ENCODE measurements around the gene CORO7.
"Not testable (repeated sequence)": the region's sequence is repeated elsewhere in the genome, so short reads cannot be mapped to it uniquely, and the experiment has no call there.

The CORO7 gene

DNA sequence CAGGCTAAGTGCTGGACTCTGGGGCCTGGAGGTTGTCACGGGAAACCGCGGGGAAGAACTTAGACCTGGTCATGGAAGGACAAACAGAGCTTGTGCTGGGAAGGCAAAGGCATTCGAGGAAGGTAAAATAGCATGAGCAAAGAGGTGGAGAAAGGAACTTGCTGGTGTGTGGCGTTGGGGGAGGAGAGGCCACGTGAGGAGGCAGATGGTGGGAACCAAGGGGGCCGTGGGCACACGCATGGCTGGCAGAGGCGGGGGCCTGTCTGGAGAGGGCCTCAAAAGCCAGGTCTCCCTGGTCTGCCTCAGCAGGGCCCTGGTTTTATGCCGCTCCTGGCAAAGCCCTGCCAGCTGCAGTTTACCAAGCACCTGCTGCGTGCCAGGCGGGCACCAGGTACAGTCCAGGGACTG, 15.3 kb downstream of the CORO7 start:
- H3K36me3 ChIP-seq (ENCODE audit: insufficient read depth, low read length): no peaks in the 10 kb centered on the region

DNA sequence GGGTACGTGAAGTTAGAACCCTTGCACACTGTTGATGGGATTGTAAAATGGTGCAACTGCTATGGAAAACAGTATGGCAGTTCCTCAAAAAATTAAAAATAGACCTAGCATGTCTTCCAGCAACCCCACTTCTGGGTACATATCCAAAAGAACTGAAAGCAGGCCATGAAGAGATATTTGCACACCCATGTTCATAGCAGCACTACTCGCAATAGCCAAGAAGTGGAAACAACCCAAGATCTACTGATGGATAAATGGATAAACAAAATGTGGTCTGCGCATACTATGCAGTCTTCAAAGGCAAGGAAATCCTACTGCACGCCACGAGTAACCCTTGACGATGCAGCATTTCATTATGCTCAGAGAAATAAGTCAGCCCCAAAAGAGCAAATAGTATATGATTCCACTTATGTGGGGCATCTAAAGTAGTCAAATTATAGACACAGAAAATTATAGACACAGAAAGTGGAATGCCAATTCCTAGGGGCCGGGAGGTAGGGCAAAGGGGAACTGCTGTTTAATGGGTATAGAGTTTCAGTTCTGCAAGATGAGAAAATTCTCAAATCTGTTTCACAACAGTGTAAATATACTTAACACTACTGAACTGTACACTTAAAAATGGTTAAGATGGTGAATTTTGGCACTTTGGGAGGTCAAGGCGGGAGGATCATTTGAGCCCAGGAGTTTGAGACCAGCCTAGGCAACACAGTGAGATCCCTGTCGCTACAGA, 17.2 kb downstream of the CORO7 start:
- no peaks in the 10 kb centered on the region for H3K36me3 ChIP-seq (ENCODE audit: insufficient read depth, low read length)
- H3K4me1 ChIP-seq (ENCODE audit: control insufficient read depth, insufficient read depth, low read length, unreplicated experiment): peaks cover 4% of the 10 kb centered on the region
- H3K27ac ChIP-seq (ENCODE audit: low read depth, low read length): no peak overlapping the region
- no peak overlapping the region for H3K4me3 ChIP-seq (ENCODE audit: low read depth, low read length)
- H2AFZ ChIP-seq (ENCODE audit: low read length, unreplicated experiment): no peak overlapping the region
- H3K79me2 ChIP-seq (ENCODE audit: control insufficient read depth, insufficient read depth, low read length, unreplicated experiment): no peaks in the 10 kb centered on the region
- H3K27me3 ChIP-seq (ENCODE audit: insufficient read depth, low read length): no peaks in the 10 kb centered on the region

More for the DNA sequence above, 15.3 kb downstream of the CORO7 start:
- no peak overlapping the region for H2AFZ ChIP-seq (ENCODE audit: low read length, unreplicated experiment)
- H3K79me2 ChIP-seq (ENCODE audit: control insufficient read depth, insufficient read depth, low read length, unreplicated experiment): no peaks in the 10 kb centered on the region
- H3K27me3 ChIP-seq (ENCODE audit: insufficient read depth, low read length): no peaks in the 10 kb centered on the region
- H3K27ac ChIP-seq (ENCODE audit: low read depth, low read length): no peak overlapping the region
- no peak overlapping the region for H3K4me3 ChIP-seq (ENCODE audit: low read depth, low read length)
- H3K4me1 ChIP-seq (ENCODE audit: control insufficient read depth, insufficient read depth, low read length, unreplicated experiment): peaks cover 4% of the 10 kb centered on the region

DNA sequence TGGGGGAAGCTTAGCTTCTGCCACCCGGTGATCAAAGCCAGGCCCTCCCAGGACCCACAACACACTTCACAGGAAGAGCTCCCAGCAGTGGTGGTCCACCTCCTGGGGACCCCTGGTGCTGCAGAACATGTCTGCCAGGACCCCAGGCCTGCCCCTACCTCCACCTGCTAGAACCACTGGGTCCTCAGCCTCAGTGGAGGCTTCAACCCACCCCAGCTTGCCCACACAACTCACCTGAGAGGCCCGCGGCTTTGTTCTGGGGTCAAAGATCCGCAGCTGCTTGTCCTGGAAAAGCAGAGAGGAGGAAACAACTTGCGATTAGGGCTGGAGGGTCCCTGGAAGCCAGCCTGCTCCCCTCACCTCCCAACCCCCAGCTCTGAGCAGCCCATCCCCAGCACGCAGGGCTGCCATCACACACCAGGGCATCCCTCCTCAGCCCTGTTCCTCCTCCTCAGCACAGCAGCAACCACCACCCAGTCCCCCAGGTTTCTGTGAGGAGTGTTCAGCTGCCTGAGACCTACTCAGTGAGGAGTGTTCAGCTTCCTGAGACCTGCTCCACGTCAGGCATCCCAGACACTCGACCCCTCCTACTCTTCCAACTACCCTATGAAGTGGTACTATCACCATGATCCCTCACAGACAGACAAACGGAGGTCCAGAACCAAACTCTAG, 21.2 kb downstream of the CORO7 start:
- H3K79me2 ChIP-seq (ENCODE audit: control insufficient read depth, insufficient read depth, low read length, unreplicated experiment): no peaks in the 10 kb centered on the region
- no peak overlapping the region for H3K27ac ChIP-seq (ENCODE audit: low read depth, low read length)
- no peak overlapping the region for H3K4me3 ChIP-seq (ENCODE audit: low read depth, low read length)
- peaks cover 18% of the 10 kb centered on the region for H3K4me1 ChIP-seq (ENCODE audit: control insufficient read depth, insufficient read depth, low read length, unreplicated experiment)
- no peaks in the 10 kb centered on the region for H3K27me3 ChIP-seq (ENCODE audit: insufficient read depth, low read length)
- no peaks in the 10 kb centered on the region for H3K36me3 ChIP-seq (ENCODE audit: insufficient read depth, low read length)
- H2AFZ ChIP-seq (ENCODE audit: low read length, unreplicated experiment): no peak overlapping the region

DNA sequence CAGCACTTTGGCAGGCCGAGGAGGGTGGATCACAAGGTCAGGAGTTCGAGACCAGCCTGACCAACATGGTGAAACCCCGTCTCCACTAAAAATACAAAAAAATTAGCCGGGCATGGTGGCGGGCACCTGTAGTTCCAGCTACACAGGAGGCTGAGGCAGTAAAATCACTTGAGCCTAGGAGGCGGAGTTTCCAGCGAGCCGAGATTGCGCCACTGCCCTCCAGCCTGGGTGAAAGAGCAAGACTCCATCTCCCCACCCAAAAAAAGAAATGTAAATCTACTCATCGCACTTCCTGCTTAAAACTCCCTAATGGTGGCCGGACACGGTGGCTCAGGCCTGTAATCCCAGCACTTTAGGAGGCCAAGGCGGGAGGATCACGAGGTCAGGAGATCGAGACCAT, 22.5 kb downstream of the CORO7 start:
- H3K79me2 ChIP-seq (ENCODE audit: control insufficient read depth, insufficient read depth, low read length, unreplicated experiment): not testable (repeated sequence)

DNA sequence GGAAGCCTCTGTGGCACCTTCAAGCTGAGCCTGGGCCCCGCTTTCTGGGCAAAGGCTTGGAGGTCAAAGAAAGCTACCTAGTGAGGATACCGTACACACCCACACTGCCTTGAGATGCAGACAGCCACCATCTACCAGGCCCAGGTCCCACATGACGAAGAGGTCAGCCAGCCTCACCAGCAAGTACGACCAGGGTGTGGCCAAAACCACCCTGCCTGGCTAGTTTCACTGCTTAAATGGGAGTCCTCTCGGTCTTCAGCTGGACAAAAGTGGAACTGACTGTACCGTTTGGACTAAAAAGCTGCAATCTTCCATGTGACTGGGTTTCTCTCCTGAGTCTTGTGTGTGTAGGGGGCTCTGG, 23.2 kb downstream of the CORO7 start:
- Histone ChIP-seq H3K27me3 (ENCODE audit: insufficient read depth, low read length) (no peaks in the 10 kb centered on the region), H2AFZ (ENCODE audit: low read length, unreplicated experiment) (no peak overlapping the region), H3K27ac (ENCODE audit: low read depth, low read length) (peak overlapping the region; percentile 49), H3K4me1 (ENCODE audit: control insufficient read depth, insufficient read depth, low read length, unreplicated experiment) (peaks cover 32% of the 10 kb centered on the region), H3K4me3 (ENCODE audit: low read depth, low read length) (no peak overlapping the region), H3K79me2 (ENCODE audit: control insufficient read depth, insufficient read depth, low read length, unreplicated experiment) (no peaks in the 10 kb centered on the region), H3K36me3 (ENCODE audit: insufficient read depth, low read length) (no peaks in the 10 kb centered on the region)

More for the DNA sequence above, 22.5 kb downstream of the CORO7 start:
- not testable (repeated sequence) for H3K27me3 ChIP-seq (ENCODE audit: insufficient read depth, low read length); H3K4me3 ChIP-seq (ENCODE audit: low read depth, low read length); H2AFZ ChIP-seq (ENCODE audit: low read length, unreplicated experiment); H3K27ac ChIP-seq (ENCODE audit: low read depth, low read length); H3K36me3 ChIP-seq (ENCODE audit: insufficient read depth, low read length)
- peaks cover 25% of the 10 kb centered on the region for H3K4me1 ChIP-seq (ENCODE audit: control insufficient read depth, insufficient read depth, low read length, unreplicated experiment)

DNA sequence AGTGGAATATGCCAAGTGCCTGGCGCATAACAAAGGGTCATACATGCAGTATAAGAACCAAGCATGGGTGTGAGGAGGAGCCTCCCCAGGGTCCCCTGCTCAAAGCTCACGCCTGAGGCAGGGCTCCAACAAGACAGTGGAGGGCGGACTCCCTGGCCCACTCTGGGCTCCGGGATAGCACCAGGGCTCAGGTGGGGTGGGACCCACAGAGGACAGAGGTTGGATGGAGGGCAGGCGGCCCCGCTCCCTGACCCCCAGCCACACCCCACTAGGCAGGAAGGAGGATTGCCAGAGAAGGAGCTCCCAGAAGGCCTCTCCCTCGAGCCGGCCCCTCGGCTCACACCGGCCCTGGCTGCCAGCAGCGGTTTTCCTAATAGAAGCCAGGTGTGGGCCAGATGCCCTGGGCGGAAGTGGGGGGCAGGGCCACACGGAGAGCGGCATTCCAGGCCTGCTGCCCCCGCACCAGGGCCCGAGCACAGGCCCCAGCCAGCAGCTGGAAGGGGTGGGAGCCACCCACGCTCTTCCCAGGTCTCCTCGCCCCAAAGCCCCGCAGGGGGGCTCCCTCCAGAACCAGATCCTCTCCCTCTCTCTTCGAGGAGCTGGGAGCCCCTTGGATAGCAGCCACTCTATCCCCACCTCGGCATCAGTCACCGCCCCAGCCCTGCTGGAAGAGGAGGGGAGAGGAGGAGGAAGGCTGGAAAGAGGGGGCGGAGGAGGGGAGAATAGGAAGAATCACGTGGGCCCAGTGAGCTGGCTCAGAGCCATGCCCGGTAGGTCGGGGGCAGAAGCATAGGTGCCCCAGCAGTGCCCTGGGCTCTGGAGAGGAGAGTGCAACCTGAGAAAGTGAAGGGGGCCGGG, 23.8 kb downstream of the CORO7 start:
- H2AFZ ChIP-seq (ENCODE audit: low read length, unreplicated experiment): no peak overlapping the region
- H3K36me3 ChIP-seq (ENCODE audit: insufficient read depth, low read length): no peaks in the 10 kb centered on the region
- H3K4me1 ChIP-seq (ENCODE audit: control insufficient read depth, insufficient read depth, low read length, unreplicated experiment): peaks cover 38% of the 10 kb centered on the region
- H3K79me2 ChIP-seq (ENCODE audit: control insufficient read depth, insufficient read depth, low read length, unreplicated experiment): no peaks in the 10 kb centered on the region
- H3K4me3 ChIP-seq (ENCODE audit: low read depth, low read length): no peak overlapping the region; the same call in 1 of the 2 replicates
- peak overlapping the region; percentile 49 for H3K27ac ChIP-seq (ENCODE audit: low read depth, low read length)
- H3K27me3 ChIP-seq (ENCODE audit: insufficient read depth, low read length): no peaks in the 10 kb centered on the region

DNA sequence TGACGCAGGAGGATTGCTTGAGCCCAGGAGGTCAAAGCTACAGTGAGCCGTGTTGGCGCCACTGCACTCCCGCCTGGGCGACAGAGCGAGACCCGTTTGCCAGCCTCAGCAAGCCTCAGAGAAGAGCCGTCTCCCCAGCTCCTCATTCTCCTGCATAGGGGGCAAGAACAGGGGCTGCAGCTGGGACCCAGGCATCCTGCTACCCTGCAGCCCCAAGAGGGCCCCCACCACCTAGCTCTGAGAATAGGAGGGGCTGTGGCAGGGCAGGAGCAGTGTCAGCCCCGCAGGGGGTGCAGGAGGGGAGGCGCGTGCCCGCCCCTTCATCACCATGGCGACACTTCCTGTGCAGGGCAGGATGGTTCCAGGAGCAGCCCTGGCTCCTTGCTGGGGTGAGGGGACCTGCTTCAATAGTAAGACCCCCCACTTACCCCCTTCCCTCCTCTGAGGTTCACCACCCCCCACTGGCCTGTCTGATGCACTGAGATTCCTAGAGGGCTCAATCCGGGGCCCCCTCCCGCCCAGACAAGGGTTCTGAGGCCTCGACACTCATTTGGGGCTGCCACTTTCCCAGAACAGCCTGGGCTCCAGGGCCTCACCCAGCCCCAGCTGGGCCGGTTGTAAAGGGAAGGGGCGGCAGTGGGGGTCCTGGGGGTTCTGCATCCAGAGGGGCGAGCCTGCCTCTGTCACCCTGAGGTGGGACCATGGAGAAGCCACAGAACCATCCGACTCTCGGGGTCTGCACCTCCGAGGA, 24.6 kb downstream of the CORO7 start:
- H3K79me2 ChIP-seq (ENCODE audit: control insufficient read depth, insufficient read depth, low read length, unreplicated experiment): no peaks in the 10 kb centered on the region
- H3K27me3 ChIP-seq (ENCODE audit: insufficient read depth, low read length): no peaks in the 10 kb centered on the region
- H3K4me1 ChIP-seq (ENCODE audit: control insufficient read depth, insufficient read depth, low read length, unreplicated experiment): peaks cover 46% of the 10 kb centered on the region
- no peak overlapping the region for H3K4me3 ChIP-seq (ENCODE audit: low read depth, low read length)
- peak overlapping the region; percentile 49 for H3K27ac ChIP-seq (ENCODE audit: low read depth, low read length)
- H2AFZ ChIP-seq (ENCODE audit: low read length, unreplicated experiment): no peak overlapping the region
- H3K36me3 ChIP-seq (ENCODE audit: insufficient read depth, low read length): no peaks in the 10 kb centered on the region

DNA sequence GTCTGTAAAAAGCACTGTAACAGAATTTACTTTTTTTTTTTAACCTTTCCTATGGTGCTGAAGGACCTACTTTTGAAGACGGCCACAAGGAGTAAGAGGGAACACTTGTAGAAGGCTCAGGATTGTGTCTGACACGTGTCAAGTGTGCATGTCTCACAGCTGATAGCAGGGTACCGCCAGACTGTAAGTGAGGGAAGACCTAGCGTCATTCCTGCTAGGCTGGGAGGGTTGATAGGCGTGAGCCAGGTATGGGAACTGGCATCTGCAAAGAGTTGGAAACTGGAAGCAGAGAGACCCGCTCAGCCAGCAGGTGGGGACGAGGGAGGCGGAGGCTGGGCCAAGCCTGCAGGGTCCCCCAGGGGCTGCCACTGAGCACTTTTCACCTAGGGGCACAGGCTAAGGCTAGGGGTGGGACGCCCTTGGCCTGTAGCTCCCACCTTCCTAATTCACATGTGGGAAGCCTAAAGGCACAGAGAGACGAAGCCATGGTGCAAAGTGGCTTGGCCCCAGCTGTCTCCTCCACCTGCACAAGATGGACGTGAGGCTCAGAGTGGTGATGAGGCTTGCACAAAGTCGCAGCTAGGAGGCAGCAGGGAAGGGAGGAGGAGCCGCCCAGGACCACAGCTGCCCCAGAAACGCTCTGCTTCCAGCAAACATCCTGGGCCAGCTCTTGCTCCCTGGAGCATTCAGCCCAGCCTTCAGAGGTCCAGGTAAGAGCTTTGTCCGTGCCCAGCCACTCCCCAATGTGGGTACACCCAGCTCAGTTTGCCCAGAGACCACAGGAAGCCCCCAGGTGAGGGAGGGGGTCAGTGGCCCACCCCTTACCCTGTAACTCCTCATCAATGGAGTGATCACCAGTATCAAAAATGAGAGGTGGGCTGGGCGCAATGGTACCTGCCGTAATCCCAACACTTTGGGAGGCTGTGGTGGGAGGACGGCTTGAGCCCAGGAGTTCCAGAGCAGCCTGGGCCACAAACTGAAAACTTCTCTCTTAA, 25.8 kb downstream of the CORO7 start:
- Histone ChIP-seq H3K4me1 (ENCODE audit: control insufficient read depth, insufficient read depth, low read length, unreplicated experiment) (peaks cover 58% of the 10 kb centered on the region), H3K27me3 (ENCODE audit: insufficient read depth, low read length) (no peaks in the 10 kb centered on the region), H3K36me3 (ENCODE audit: insufficient read depth, low read length) (no peaks in the 10 kb centered on the region), H2AFZ (ENCODE audit: low read length, unreplicated experiment) (no peak overlapping the region), H3K4me3 (ENCODE audit: low read depth, low read length) (no peak overlapping the region), H3K79me2 (ENCODE audit: control insufficient read depth, insufficient read depth, low read length, unreplicated experiment) (no peaks in the 10 kb centered on the region), H3K27ac (ENCODE audit: low read depth, low read length) (no peak overlapping the region)

DNA sequence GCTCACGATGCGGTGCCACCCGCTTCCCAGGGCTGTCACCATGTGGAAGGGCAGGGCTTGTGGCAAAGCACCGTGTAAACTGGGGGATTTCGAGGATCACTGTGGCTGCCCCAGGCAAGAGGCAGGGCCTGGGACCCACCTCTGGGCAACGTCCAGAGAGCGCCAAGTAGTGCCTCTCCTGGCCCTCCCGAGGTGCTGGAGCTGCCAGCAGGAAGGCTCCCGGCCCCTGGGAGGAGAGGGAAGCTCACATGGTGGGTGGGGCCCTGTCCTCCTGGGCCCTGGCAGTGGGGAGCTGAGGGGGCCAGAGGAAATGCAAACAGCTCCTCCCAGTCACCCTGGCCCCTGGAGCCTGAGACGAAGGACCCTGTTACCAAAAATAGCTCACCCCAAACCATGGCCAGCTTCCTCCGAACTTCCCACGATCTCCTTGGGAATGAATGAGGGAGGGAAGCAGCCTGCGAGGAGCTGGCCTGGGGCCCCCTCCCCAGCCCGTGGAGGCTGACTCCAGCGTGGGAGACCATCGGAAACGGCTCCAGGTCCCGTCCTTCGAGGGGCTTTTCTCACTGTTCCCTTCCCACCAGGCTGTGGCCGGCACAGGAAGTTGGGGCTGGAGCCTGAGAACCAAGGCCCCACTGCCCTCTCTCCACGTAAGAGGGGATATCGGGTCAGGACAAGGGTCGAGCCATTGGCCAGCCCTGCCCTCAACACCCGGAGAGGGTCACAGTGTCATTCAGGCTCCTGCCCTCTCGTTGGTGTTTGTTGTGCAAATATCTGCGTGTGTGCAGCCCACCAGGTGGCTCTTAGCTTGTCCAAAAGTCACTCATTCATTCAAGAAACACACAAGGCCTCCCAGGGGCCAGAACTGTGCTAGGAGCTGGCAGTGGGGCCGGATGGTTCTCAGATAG, 27.1 kb downstream of the CORO7 start:
- peaks cover 66% of the 10 kb centered on the region for H3K4me1 ChIP-seq (ENCODE audit: control insufficient read depth, insufficient read depth, low read length, unreplicated experiment)
- no peak overlapping the region for H3K4me3 ChIP-seq (ENCODE audit: low read depth, low read length)
- H2AFZ ChIP-seq (ENCODE audit: low read length, unreplicated experiment): no peak overlapping the region
- H3K36me3 ChIP-seq (ENCODE audit: insufficient read depth, low read length): no peaks in the 10 kb centered on the region
- no peaks in the 10 kb centered on the region for H3K27me3 ChIP-seq (ENCODE audit: insufficient read depth, low read length)
- no peaks in the 10 kb centered on the region for H3K79me2 ChIP-seq (ENCODE audit: control insufficient read depth, insufficient read depth, low read length, unreplicated experiment)
- peak overlapping the region; percentile 19 for H3K27ac ChIP-seq (ENCODE audit: low read depth, low read length)

All from ACC112 (cell line).